SHP77 (cell line): ENCODE measurements around the gene ESYT1.
A peak's percentile ranks its signal among the peaks of the same experiment; 100 is the strongest.
"Not testable (repeated sequence)": the region's sequence is repeated elsewhere in the genome, so short reads cannot be mapped to it uniquely, and the experiment has no call there.

Experiments used
- DNase-seq, 2 experiments: peaks; one replicate each; lab custom pipeline; 2025; lab: John Stamatoyannopoulos, UW

ESYT1 gene

DNA sequence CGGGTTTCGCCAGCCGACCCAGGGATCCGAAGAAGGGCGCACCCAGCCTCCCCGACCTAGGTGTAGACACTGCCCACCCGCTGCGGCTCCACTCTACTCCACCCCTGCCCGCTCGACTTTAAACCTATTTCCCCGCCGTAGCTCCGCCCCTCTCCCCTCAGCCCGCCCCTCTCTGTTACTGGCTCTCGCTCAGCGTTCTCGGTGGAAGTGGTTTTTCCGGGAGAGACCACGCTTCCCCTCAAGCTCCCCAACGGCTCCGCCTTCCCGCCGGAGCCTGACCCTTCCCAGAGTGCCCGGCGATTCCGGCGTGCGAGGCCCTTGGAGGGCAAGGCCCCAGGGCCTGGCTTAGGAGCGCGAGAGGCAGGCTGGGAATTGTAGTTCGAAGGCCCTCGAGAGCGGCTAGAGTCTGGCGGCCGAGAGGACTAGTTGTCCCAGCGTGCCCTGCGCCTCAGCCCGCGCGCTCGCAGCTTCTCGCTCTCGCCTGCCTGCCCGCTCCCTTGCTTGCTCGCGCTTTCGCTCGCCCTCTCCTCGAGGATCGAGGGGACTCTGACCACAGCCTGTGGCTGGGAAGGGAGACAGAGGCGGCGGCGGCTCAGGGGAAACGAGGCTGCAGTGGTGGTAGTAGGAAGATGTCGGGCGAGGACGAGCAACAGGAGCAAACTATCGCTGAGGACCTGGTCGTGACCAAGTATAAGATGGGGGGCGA lies 23.8 kb upstream of the ESYT1 start, which contains the start of gene PA2G4:
Gene PA2G4 (plus strand): TSS at position 451 of the 706 bp plus-strand sequence. CDS start 179 bp downstream, at position 630.
- DNase-seq = peak; percentile 98 to 99

DNA sequence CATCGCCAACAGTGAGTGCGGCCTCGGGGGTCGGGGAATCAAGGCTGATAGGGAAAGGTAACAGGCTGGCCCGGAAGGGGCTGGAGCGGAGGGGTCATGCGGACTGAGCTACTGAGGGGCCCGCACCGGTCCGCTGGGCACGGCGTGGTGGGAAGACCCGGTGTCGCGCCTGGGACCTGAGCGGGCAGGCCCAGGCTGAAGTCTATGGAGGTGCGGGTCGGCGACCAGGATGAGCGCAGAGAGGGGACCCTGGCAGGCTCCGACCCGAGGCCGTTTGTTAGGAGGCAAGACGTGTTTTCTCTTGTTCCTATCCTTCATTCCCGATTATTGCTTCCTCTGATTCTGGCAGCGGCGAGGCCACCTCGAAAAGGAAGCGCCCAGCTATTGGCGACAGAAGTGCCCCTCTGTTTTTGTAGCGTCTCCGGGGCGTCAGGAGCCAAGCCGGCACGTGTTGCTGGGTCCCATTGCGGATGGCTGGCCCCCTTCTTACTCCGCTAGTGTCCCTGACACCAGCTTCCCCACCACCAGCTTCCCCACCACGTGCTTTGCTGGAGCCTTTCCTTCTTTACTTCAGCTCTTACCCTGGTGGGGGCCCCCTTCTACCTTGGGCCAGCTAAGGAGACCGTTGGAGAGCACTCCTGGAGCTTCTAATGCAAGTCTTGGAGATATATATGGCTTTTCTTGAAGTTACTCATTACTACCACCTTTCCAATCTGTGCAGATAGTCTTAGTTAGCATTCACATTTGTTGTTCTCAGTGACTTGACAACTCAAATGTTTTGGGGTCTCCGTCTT lies 23.1 kb upstream of the ESYT1 start:
- no peak for DNase-seq

DNA sequence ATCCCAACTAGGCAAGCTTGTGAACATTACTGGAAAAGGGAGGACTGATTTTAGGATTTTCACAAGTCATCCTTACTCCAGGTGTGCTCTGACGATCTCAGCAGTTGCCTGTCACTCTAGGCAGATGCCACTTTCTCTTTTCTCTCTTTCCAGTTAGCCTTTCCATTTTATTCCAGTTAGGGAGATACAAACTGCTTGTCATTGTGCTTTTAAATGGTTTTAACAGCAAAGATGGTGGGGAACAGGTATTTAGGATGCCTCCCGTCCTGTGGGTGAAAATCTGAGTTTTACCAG lies 22.5 kb upstream of the ESYT1 start:
- DNase-seq = no peak

GRCh38 chr12:56107242-56107641 lies 20.8 kb upstream of the ESYT1 start:
- no peak for DNase-seq

GRCh38 chr12:56110571-56110970 lies 17.5 kb upstream of the ESYT1 start:
- no peak for DNase-seq

DNA sequence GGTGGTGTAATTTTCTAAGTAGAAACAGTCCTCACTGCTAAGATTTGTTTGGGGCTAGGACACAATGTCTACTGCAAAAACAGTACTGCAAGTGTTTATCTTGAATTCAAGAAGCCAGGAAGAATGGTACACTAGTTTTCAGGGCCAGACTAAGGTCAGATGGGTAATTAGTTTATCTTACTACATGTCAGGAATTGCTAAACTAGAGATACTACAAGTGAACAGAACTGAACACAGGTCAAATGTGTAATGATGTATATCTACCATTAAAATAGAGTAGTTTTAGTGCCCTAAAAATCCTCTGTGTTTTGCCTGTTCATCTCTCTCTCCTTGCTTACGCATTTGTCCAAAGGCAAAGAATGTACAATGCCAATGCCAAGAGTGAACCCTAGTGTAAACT lies 14.0 kb upstream of the ESYT1 start:
- DNase-seq = no peak

DNA sequence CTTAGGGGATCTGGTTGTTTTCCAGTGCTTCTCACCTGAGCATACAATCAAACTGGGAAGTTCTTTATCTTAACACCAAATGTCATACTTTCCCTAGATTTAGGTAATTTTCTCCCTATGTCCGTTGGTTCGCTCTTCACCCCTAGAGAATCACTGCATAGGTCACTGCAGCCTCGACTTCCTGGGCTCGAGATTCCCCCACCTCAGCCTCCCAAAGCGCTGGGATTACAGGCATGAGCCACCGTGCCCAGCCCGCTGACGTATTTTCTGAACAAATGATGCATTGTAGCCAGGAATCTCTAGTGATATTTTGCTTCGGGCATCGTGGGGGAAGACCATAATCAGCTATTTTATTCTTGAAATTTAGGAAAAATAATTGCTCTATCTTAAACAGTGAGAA lies 12.7 kb upstream of the ESYT1 start:
- peak; percentile 28 to 37 for DNase-seq

DNA sequence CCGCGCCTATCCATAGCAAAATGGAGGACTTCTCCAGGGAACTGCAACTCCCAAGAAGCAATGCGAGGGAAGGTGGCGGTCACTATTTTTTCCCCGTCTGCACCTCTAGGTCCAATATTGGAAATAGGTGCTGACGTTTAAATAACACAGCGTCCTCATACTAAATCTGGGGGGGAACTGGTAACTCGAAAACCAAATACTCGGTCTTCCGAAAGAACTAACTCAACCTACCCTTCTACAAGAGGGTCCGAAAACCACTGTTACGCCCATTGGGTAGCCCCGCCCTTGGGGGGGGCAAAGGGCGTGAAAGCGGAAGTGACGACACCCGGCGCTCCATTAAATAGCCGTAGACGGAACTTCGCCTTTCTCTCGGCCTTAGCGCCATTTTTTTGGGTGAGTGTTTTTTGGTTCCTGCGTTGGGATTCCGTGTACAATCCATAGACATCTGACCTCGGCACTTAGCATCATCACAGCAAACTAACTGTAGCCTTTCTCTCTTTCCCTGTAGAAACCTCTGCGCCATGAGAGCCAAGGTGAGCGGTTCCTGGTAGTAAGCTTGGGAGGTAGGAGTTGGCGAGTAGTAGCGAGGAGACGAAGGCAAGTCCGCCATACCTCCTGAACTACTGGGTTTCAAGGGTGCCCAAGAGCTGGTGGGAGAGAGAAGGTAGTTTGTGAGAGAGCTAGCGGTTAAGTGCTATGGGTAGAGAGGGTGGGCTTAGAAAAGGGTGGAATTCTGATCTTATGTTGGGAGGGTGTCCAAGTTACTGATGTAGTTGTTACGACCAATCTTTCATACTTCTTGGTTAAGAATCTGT lies 11.6 kb upstream of the ESYT1 start, which contains the start of gene RPL41:
Gene RPL41 (plus strand): TSS at position 367 of the 815 bp plus-strand sequence.
- peak; percentile 83 to 89 for DNase-seq

DNA sequence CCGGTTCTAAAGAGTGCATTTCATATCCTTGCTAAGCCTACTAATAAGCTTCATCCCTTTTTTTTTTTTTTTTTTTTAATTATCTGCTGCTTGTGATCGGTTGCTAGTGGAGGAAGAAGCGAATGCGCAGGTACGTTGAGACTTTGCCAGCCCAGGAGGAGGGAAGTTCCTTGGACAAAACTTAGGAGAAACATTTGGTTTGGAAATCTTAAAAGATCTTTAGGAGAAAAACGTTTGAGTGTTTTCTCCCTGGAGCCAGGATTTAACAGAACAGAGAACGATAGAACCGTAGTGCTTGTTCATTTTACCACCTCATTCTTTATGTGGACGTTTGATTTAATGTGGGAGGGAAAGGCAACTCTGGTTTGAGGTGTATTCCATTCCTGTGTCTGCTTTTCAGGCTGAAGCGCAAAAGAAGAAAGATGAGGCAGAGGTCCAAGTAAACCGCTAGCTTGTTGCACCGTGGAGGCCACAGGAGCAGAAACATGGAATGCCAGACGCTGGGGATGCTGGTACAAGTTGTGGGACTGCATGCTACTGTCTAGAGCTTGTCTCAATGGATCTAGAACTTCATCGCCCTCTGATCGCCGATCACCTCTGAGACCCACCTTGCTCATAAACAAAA lies 10.9 kb upstream of the ESYT1 start:
- not testable (repeated sequence) for DNase-seq

- peak; percentile 98 for DNase-seq
Measured at GRCh38 chr12:56117778-56118687, 10.0 kb upstream of the ESYT1 start, which contains the start of gene ZC3H10. ZC3H10 (plus strand) TSS chr12:56118266; CDS start chr12:56120563, 2,297 bp downstream.

DNA sequence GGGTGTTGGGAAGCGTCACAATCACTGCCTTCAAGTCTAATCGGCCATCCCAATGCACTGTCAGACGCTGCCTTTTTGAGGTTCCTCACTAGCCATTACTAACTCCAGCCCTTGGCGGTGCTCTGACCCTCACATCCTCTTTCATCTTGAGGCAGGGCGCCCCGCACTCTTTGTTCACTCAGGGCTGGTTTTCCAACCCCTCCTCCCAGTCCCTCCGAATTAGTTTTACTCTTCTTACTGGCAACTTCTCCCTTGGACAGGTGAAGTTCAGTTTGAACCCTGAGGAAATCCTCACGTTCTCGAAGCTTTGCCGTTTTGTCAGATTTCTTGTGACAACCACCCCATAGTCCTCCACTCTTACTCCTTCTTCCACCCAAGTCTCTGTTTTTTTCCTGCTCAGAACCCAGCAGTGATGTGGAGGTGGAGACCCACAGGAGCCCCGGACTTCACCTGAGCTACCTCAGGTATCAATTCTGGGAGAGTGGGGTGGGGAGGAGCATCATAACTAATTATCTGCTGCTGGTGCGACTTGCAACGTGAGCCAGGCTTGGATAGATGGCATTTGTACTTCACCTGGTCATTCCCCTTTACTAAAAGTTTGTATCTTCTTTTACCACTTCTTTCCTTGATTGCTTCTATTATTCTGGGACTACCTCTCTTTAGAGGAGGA lies 9.2 kb upstream of the ESYT1 start:
- no peak for DNase-seq

DNA sequence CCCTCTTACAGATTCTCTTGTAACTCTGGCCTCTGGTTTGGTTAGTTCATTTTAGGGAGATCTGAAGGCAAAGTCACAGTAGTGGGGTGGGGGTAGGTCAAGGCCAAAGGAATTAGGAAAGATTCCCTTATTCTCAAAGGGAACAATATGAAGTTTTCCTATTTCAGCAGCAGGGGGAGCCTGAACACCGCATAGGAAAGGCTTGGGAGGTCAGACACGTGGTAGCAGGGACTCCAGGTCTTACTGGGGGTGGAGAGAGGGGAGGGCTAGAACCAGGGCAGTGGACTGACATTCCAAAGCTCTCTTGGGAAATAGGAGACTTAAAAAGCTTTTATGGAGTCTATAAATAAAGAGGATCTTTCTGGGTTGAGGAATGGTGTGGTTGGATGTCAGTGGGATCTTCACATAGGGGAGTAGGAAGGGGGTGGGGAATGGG lies 8.7 kb upstream of the ESYT1 start:
- peak; percentile 85 to 88 for DNase-seq

- no peak for DNase-seq
Measured at GRCh38 chr12:56120158-56120846, 7.8 kb upstream of the ESYT1 start.

DNA sequence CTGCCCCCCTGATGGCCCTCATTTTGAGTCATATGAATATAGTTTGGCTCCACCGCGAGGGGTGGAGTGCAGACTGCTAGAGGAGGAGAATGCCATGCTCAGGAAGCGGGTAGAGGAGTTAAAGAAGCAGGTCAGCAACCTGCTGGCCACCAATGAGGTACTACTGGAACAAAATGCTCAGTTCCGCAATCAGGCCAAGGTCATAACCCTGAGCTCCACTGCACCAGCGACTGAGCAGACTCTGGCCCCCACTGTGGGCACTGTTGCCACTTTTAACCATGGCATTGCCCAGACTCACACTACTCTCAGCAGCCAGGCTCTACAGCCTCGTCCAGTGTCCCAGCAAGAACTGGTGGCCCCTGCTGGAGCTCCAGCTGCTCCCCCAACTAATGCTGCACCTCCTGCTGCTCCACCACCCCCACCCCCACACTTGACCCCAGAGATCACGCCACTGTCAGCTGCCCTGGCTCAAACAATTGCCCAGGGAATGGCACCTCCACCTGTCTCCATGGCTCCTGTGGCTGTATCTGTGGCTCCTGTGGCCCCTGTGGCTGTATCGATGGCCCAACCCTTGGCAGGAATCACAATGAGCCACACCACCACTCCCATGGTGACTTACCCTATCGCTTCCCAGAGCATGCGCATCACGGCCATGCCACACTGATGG lies 6.7 kb upstream of the ESYT1 start:
- no peak for DNase-seq

DNA sequence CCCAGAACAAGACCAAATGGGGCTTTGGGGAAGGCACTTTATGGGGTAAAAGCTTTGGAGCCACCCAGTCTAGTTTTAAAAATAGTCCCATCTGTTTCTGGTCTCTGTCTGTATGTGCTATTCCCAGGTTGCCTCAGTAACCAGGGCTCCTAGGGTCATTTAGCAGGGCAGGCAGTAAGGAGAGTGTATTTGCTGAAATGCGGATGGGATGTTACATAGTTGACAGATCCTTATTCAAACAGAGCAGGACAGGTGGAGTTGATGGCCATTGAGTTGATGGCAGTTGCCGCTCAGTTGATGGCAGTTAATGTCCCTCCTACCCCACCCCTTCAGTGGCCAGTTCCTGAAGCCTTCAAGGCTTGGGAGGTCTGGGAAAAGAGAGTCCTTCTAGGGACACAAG lies 5.4 kb upstream of the ESYT1 start:
- peak; percentile 66 to 75 for DNase-seq

DNA sequence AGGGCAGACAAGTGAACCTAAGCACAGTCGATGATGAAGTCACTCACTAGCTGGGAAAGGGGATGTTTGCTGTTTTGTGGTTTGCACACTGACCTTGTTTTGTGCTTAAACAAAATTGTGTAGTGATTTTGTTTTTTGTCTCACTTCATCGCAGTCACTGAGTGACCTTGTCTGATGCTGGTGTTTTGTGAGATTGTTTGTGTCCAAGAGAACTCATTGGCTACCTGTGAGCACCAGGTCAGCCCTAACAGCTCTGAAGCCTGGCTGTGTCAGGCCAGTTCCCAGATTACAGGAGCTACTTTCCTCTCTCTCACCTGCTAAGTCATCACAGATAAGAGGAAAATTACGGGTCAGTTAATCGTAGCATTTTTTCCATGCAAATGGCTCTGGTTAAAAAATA lies 3.9 kb upstream of the ESYT1 start:
- DNase-seq = no peak

DNA sequence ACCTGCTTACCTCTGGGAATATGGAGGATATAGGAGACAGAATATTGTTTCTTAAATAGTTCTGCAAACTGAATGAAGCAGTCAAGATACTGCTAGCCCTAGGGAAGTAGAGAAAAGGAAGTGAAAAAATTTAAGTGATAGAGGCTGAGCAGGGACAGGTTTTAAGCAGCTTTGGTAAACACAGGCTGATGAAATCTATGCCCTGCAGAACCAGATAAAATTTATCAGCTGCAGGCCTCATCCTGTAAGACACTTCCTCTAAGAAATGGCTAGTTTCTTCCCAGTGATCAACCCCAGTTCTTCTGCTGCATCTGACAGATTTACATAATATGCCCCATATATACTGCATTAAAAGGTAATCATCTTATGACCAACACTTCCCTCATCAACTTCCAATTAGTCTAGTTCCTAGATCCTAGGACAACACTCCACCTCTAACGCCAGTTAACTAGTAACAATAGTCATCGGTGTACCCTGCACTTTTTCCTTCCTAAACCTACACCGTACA lies 1.3 kb upstream of the ESYT1 start:
- no peak for DNase-seq

- DNase-seq = no peak
Measured at GRCh38 chr12:56127485-56127887, 581 bp upstream of the ESYT1 start.

DNA sequence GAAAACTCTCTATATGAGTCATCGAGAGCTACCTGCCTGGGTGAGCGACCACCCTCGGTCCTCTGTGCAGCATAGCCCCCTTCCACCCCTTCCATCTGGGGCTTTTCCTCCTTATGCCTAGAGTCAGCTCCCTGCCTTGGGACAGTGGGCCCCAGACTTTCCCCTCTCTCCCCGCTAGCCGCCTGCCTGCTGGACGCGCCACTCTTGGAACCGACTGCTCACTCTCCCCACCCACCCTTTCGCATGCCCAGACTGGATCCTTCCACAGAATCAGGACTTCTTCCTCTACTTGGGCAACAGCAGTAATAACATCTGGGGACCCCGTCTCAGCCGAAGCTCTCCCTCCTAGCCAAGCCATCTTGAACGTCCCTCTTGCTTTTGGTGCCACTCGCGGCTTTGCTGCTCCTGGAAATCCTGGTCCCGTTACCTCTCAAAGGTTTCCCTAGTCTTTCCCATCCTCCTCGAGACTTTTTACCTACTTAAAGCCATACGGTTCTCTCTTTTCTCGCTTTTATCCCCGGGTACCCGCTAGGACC lies 671 bp downstream of the ESYT1 start:
- DNase-seq = no peak
